Neural progenitor cell (in vitro differentiated cells): ENCODE measurements around the gene HDAC4. TPM values are rescaled to one million over a fixed set of nuclear protein-coding genes. Genes with fewer than 3 reads are reported as not detected.

ENCODE experiments used
- DNase-seq: peaks from one replicate; pipeline ENCODE4 v3.0.0-alpha.2; 2016; ENCODE audit warnings: low spot score
- H2AFZ ChIP-seq: fragments of 200-600 bp; sonication (generic); replicated peaks from 2 replicates; pipeline ENCODE4 v1.6.1; 2016; ENCODE audit warnings: antibody characterized with exemption
- H3F3A ChIP-seq: fragments of 200-600 bp; sonication (generic); 2 replicates; pipeline ENCODE4 v1.6.1; 2016; ENCODE audit warnings: antibody characterized with exemption, low read depth
- H3K27ac ChIP-seq: fragments of 200-600 bp; sonication (generic); 2 replicates; pipeline ENCODE4 v1.5.1; 2016; ENCODE audit warnings: mild to moderate bottlenecking
- H3K27me3 ChIP-seq: fragments of 200-600 bp; sonication (generic); 2 replicates; pipeline ENCODE4 v1.6.1; 2016; ENCODE audit warnings: mild to moderate bottlenecking, moderate library complexity
- H3K36me3 ChIP-seq: fragments of 200-600 bp; sonication (generic); 2 replicates; pipeline ENCODE4 v1.5.1; 2016
- H3K4me1 ChIP-seq: fragments of 200-600 bp; sonication (generic); 2 replicates; pipeline ENCODE4 v1.6.1; 2016; ENCODE audit warnings: mixed run types
- H3K4me2 ChIP-seq: fragments of 200-600 bp; sonication (generic); 2 replicates; pipeline ENCODE4 v1.6.1; 2016
- H3K4me3 ChIP-seq: fragments of 200-600 bp; sonication (generic); 2 replicates; pipeline ENCODE4 v1.5.1; 2016
- H3K79me2 ChIP-seq: fragments of 200-600 bp; sonication (generic); 2 replicates; pipeline ENCODE4 v1.6.1; 2016; ENCODE audit warnings: low read depth
- H3K9ac ChIP-seq: fragments of 200-600 bp; sonication (generic); 2 replicates; pipeline ENCODE4 v1.6.1; 2016
- H3K9me3 ChIP-seq: fragments of 200-600 bp; sonication (generic); 2 replicates; pipeline ENCODE4 v1.5.1; 2016; ENCODE audit warnings: low read depth
- H4K20me1 ChIP-seq: fragments of 200-600 bp; sonication (generic); 2 replicates; pipeline ENCODE4 v1.6.1; 2016; ENCODE audit warnings: low read depth
- H3K27ac Mint-ChIP-seq: 3 replicates; pipeline ENCODE4 v1.8.0; 2021; ENCODE audit warnings: mixed read lengths
- H3K27me3 Mint-ChIP-seq: 2 replicates; pipeline ENCODE4 v1.8.0; 2022; ENCODE audit warnings: low read depth, mild to moderate bottlenecking, inconsistent platforms, moderate library complexity, mixed read lengths; ENCODE audit not compliant: insufficient read depth
- H3K36me3 Mint-ChIP-seq: 3 replicates; pipeline ENCODE4 v1.8.0; 2021; ENCODE audit warnings: mixed read lengths
- H3K4me1 Mint-ChIP-seq: 3 replicates; pipeline ENCODE4 v1.8.0; 2021; ENCODE audit warnings: mixed read lengths
- H3K4me3 Mint-ChIP-seq: 3 replicates; pipeline ENCODE4 v1.8.0; 2021; ENCODE audit warnings: mild to moderate bottlenecking, moderate library complexity, mixed read lengths
- H3K9me3 Mint-ChIP-seq: 3 replicates; pipeline ENCODE4 v1.8.0; 2020; ENCODE audit warnings: mixed read lengths
- CTCF ChIP-seq: fragments of 200-600 bp; sonication (generic); IDR thresholded peaks from 2 replicates; pipeline ENCODE4 v1.5.1; 2017; ENCODE audit warnings: antibody characterized with exemption, mild to moderate bottlenecking
- EZH2 ChIP-seq: fragments of 200-600 bp; sonication (generic); IDR thresholded peaks from 2 replicates; pipeline ENCODE4 v1.6.1; 2017; ENCODE audit warnings: antibody characterized with exemption, mild to moderate bottlenecking, moderate library complexity
- EZH2phosphoT487 ChIP-seq: fragments of 200-600 bp; sonication (generic); IDR thresholded peaks from 2 replicates; pipeline ENCODE4 v1.6.1; 2017; ENCODE audit warnings: antibody characterized with exemption
- total RNA-seq: library from RNA; depleted of rRNA; stranded (reverse); fragments of >200 nt; gene quantifications from 2 replicates; pipeline ENCODE4 v1.2.3, GENCODE V29; 2015; ENCODE audit warnings: low replicate concordance

The HDAC4 gene
- total RNA-seq, 1 donor from 2014 or later, result 36.0 TPM

- H3K4me3 ChIP-seq, result no peak overlapping the region
- no peak for DNase-seq
Observed at GRCh38 chr2:239022437-239023260, 378.2 kb downstream of the HDAC4 start.

GRCh38 chr2:239021651-239022436 is 379.0 kb downstream of the HDAC4 start:
- no peaks in the 10 kb centered on the region for H3K4me1 ChIP-seq
- Mint-ChIP-seq H3K4me3 (no peak overlapping the region), H3K4me1 (peaks cover 8% of the 10 kb centered on the region), H3K27me3 (no peaks in the 10 kb centered on the region), H3K27ac (no peak overlapping the region), H3K9me3 (no peaks in the 10 kb centered on the region), H3K36me3 (no peaks in the 10 kb centered on the region)
- H3K36me3 ChIP-seq, result no peaks in the 10 kb centered on the region
- no peak overlapping the region for H3K27ac ChIP-seq
- H3K4me2 ChIP-seq, result no peak overlapping the region
- H3K9ac ChIP-seq, result no peak overlapping the region
- no peaks in the 10 kb centered on the region for H3K27me3 ChIP-seq
- DNase-seq, result no peak
- H4K20me1 ChIP-seq, result no peaks in the 10 kb centered on the region
- no peak overlapping the region for H3K4me3 ChIP-seq
- H3F3A ChIP-seq, result no peaks in the 10 kb centered on the region
- no peak overlapping the region for H2AFZ ChIP-seq
- TF ChIP-seq CTCF, result no peak
- no peak for TF ChIP-seq EZH2
- TF ChIP-seq EZH2phosphoT487, result no peak
- no peaks in the 10 kb centered on the region for H3K9me3 ChIP-seq
- H3K79me2 ChIP-seq, result no peaks in the 10 kb centered on the region

More at GRCh38 chr2:239022437-239023260, 378.2 kb downstream of the HDAC4 start:
- no peaks in the 10 kb centered on the region for H3K9me3 Mint-ChIP-seq
- no peaks in the 10 kb centered on the region for H3K79me2 ChIP-seq
- H3K4me2 ChIP-seq, result no peak overlapping the region
- H3K27ac ChIP-seq, result no peak overlapping the region
- H3K27ac Mint-ChIP-seq, result no peak overlapping the region
- H3K27me3 Mint-ChIP-seq, result no peaks in the 10 kb centered on the region
- no peak overlapping the region for H3K9ac ChIP-seq
- no peaks in the 10 kb centered on the region for H3K9me3 ChIP-seq
- H4K20me1 ChIP-seq, result no peaks in the 10 kb centered on the region
- H3K36me3 Mint-ChIP-seq, result no peaks in the 10 kb centered on the region
- H3K27me3 ChIP-seq, result no peaks in the 10 kb centered on the region
- TF ChIP-seq EZH2, result no peak
- no peak for TF ChIP-seq EZH2phosphoT487
- no peak for TF ChIP-seq CTCF
- no peaks in the 10 kb centered on the region for H3K36me3 ChIP-seq
- no peak overlapping the region for H3K4me3 Mint-ChIP-seq
- no peaks in the 10 kb centered on the region for H3K4me1 ChIP-seq
- peaks cover 11% of the 10 kb centered on the region for H3K4me1 Mint-ChIP-seq
- H2AFZ ChIP-seq, result no peak overlapping the region
- no peaks in the 10 kb centered on the region for H3F3A ChIP-seq

- no peak for TF ChIP-seq EZH2
- no peak for TF ChIP-seq EZH2phosphoT487
- no peak for TF ChIP-seq CTCF
- Histone ChIP-seq H3K4me2 (no peak overlapping the region), H3K27ac (no peak overlapping the region), H3K27me3 (no peaks in the 10 kb centered on the region), H3K9me3 (no peaks in the 10 kb centered on the region), H4K20me1 (no peaks in the 10 kb centered on the region), H3K79me2 (no peaks in the 10 kb centered on the region), H3K36me3 (no peaks in the 10 kb centered on the region), H2AFZ (no peak overlapping the region), H3F3A (no peaks in the 10 kb centered on the region), H3K4me3 (no peak overlapping the region), H3K4me1 (no peaks in the 10 kb centered on the region), H3K9ac (no peak overlapping the region)
- Mint-ChIP-seq H3K4me1 (peaks cover 4% of the 10 kb centered on the region), H3K4me3 (no peak overlapping the region), H3K36me3 (no peaks in the 10 kb centered on the region), H3K27ac (no peak overlapping the region), H3K9me3 (no peaks in the 10 kb centered on the region), H3K27me3 (no peaks in the 10 kb centered on the region)
- DNase-seq, result no peak
Observed at GRCh38 chr2:239021224-239021623, 379.6 kb downstream of the HDAC4 start.
